Measurements from ENCODE around the gene RASL11B.

Gene RASL11B

GRCh38 chr4:52870225-52870624 is 8.1 kb downstream of the RASL11B start:
- peaks cover 40% of the 10 kb centered on the region for H3K4me1 ChIP-seq (ENCODE audit: control insufficient read depth, insufficient read depth, low read length)
- 91 to 94% methylated on average over 4 of the region's 4 CpGs for WGBS, 2 experiments
- peaks cover 17% of the 10 kb centered on the region for H3K36me3 ChIP-seq (ENCODE audit: control insufficient read depth, insufficient read depth, low read length)
- no peak overlapping the region for H3K4me3 ChIP-seq (ENCODE audit: insufficient read depth, low read depth, low read length)
- H3K27ac ChIP-seq (ENCODE audit: insufficient read depth, low read depth, low read length, poor library complexity, severe bottlenecking), result no peak overlapping the region
- H3K9me3 ChIP-seq (ENCODE audit: control insufficient read depth, low read length), result no peaks in the 10 kb centered on the region
- no peaks in the 10 kb centered on the region for H3K27me3 ChIP-seq (ENCODE audit: control insufficient read depth, insufficient read depth, low read length, poor library complexity, severe bottlenecking)

- H3K4me1 ChIP-seq (ENCODE audit: control insufficient read depth, insufficient read depth, low read length), result peaks cover 40% of the 10 kb centered on the region
- no peaks in the 10 kb centered on the region for H3K27me3 ChIP-seq (ENCODE audit: control insufficient read depth, insufficient read depth, low read length, poor library complexity, severe bottlenecking)
- H3K9me3 ChIP-seq (ENCODE audit: control insufficient read depth, low read length), result no peaks in the 10 kb centered on the region
- no peaks in the 10 kb centered on the region for H3K36me3 ChIP-seq (ENCODE audit: control insufficient read depth, insufficient read depth, low read length)
- H3K27ac ChIP-seq (ENCODE audit: insufficient read depth, low read depth, low read length, poor library complexity, severe bottlenecking), result peak overlapping the region; percentile 53
- WGBS, 2 experiments, result 18 to 40% methylated on average over 1 of the region's 1 CpG
- no peak overlapping the region for H3K4me3 ChIP-seq (ENCODE audit: insufficient read depth, low read depth, low read length)
Measured at GRCh38 chr4:52873191-52873590, 11.1 kb downstream of the RASL11B start.

- no peak overlapping the region for H3K4me3 ChIP-seq (ENCODE audit: insufficient read depth, low read depth, low read length)
Measured at GRCh38 chr4:52873861-52874343, 11.8 kb downstream of the RASL11B start.

GRCh38 chr4:52874948-52875347 is 12.8 kb downstream of the RASL11B start:
- no peaks in the 10 kb centered on the region for H3K27me3 ChIP-seq (ENCODE audit: control insufficient read depth, insufficient read depth, low read length, poor library complexity, severe bottlenecking)
- 89 to 91% methylated on average over 5 of the region's 5 CpGs for WGBS, 2 experiments

More at GRCh38 chr4:52873861-52874343, 11.8 kb downstream of the RASL11B start:
- peaks cover 41% of the 10 kb centered on the region for H3K4me1 ChIP-seq (ENCODE audit: control insufficient read depth, insufficient read depth, low read length)
- H3K27ac ChIP-seq (ENCODE audit: insufficient read depth, low read depth, low read length, poor library complexity, severe bottlenecking), result peak overlapping the region; percentile 53
- H3K9me3 ChIP-seq (ENCODE audit: control insufficient read depth, low read length), result no peaks in the 10 kb centered on the region
- no peaks in the 10 kb centered on the region for H3K27me3 ChIP-seq (ENCODE audit: control insufficient read depth, insufficient read depth, low read length, poor library complexity, severe bottlenecking)
- no peaks in the 10 kb centered on the region for H3K36me3 ChIP-seq (ENCODE audit: control insufficient read depth, insufficient read depth, low read length)
- 4 to 5% methylated on average over 10 of the region's 10 CpGs for WGBS, 2 experiments

GRCh38 chr4:52876069-52876468 is 14.0 kb downstream of the RASL11B start:
- Histone ChIP-seq H3K4me1 (ENCODE audit: control insufficient read depth, insufficient read depth, low read length) (peaks cover 36% of the 10 kb centered on the region), H3K4me3 (ENCODE audit: insufficient read depth, low read depth, low read length) (no peak overlapping the region), H3K27me3 (ENCODE audit: control insufficient read depth, insufficient read depth, low read length, poor library complexity, severe bottlenecking) (no peaks in the 10 kb centered on the region), H3K27ac (ENCODE audit: insufficient read depth, low read depth, low read length, poor library complexity, severe bottlenecking) (no peak overlapping the region), H3K9me3 (ENCODE audit: control insufficient read depth, low read length) (no peaks in the 10 kb centered on the region), H3K36me3 (ENCODE audit: control insufficient read depth, insufficient read depth, low read length) (no peaks in the 10 kb centered on the region)
- 95 to 98% methylated on average over 4 of the region's 4 CpGs for WGBS, 2 experiments

More at GRCh38 chr4:52874948-52875347, 12.8 kb downstream of the RASL11B start:
- Histone ChIP-seq H3K27ac (ENCODE audit: insufficient read depth, low read depth, low read length, poor library complexity, severe bottlenecking) (no peak overlapping the region), H3K9me3 (ENCODE audit: control insufficient read depth, low read length) (no peaks in the 10 kb centered on the region), H3K4me3 (ENCODE audit: insufficient read depth, low read depth, low read length) (no peak overlapping the region), H3K4me1 (ENCODE audit: control insufficient read depth, insufficient read depth, low read length) (peaks cover 36% of the 10 kb centered on the region), H3K36me3 (ENCODE audit: control insufficient read depth, insufficient read depth, low read length) (no peaks in the 10 kb centered on the region)

- Histone ChIP-seq H3K9me3 (ENCODE audit: control insufficient read depth, low read length) (no peaks in the 10 kb centered on the region), H3K27ac (ENCODE audit: insufficient read depth, low read depth, low read length, poor library complexity, severe bottlenecking) (no peak overlapping the region), H3K4me1 (ENCODE audit: control insufficient read depth, insufficient read depth, low read length) (peaks cover 36% of the 10 kb centered on the region), H3K36me3 (ENCODE audit: control insufficient read depth, insufficient read depth, low read length) (no peaks in the 10 kb centered on the region), H3K27me3 (ENCODE audit: control insufficient read depth, insufficient read depth, low read length, poor library complexity, severe bottlenecking) (no peaks in the 10 kb centered on the region), H3K4me3 (ENCODE audit: insufficient read depth, low read depth, low read length) (no peak overlapping the region)
- 94 to 96% methylated on average over 2 of the region's 2 CpGs for WGBS, 2 experiments
Measured at GRCh38 chr4:52877036-52877435, 14.9 kb downstream of the RASL11B start.

GRCh38 chr4:52877694-52878093 is 15.6 kb downstream of the RASL11B start:
- WGBS, 2 experiments, result 47 to 52% methylated on average over 6 of the region's 6 CpGs
- Histone ChIP-seq H3K9me3 (ENCODE audit: control insufficient read depth, low read length) (no peaks in the 10 kb centered on the region), H3K4me3 (ENCODE audit: insufficient read depth, low read depth, low read length) (no peak overlapping the region), H3K27ac (ENCODE audit: insufficient read depth, low read depth, low read length, poor library complexity, severe bottlenecking) (peak overlapping the region; percentile 58), H3K4me1 (ENCODE audit: control insufficient read depth, insufficient read depth, low read length) (peaks cover 38% of the 10 kb centered on the region), H3K27me3 (ENCODE audit: control insufficient read depth, insufficient read depth, low read length, poor library complexity, severe bottlenecking) (no peaks in the 10 kb centered on the region), H3K36me3 (ENCODE audit: control insufficient read depth, insufficient read depth, low read length) (no peaks in the 10 kb centered on the region)

GRCh38 chr4:52879471-52879870 is 17.4 kb downstream of the RASL11B start:
- Histone ChIP-seq H3K9me3 (ENCODE audit: control insufficient read depth, low read length) (no peaks in the 10 kb centered on the region), H3K36me3 (ENCODE audit: control insufficient read depth, insufficient read depth, low read length) (no peaks in the 10 kb centered on the region), H3K27me3 (ENCODE audit: control insufficient read depth, insufficient read depth, low read length, poor library complexity, severe bottlenecking) (no peaks in the 10 kb centered on the region), H3K27ac (ENCODE audit: insufficient read depth, low read depth, low read length, poor library complexity, severe bottlenecking) (no peak overlapping the region), H3K4me3 (ENCODE audit: insufficient read depth, low read depth, low read length) (no peak overlapping the region), H3K4me1 (ENCODE audit: control insufficient read depth, insufficient read depth, low read length) (peaks cover 27% of the 10 kb centered on the region)
- 93 to 95% methylated on average over 3 of the region's 3 CpGs for WGBS, 2 experiments

GRCh38 chr4:52880994-52881393 is 18.9 kb downstream of the RASL11B start:
- WGBS, 2 experiments, result 100% methylated on average over 1 of the region's 1 CpG
- H3K9me3 ChIP-seq (ENCODE audit: control insufficient read depth, low read length), result no peaks in the 10 kb centered on the region
- no peak overlapping the region for H3K4me3 ChIP-seq (ENCODE audit: insufficient read depth, low read depth, low read length)
- H3K27ac ChIP-seq (ENCODE audit: insufficient read depth, low read depth, low read length, poor library complexity, severe bottlenecking), result no peak overlapping the region
- H3K36me3 ChIP-seq (ENCODE audit: control insufficient read depth, insufficient read depth, low read length), result no peaks in the 10 kb centered on the region
- peaks cover 25% of the 10 kb centered on the region for H3K4me1 ChIP-seq (ENCODE audit: control insufficient read depth, insufficient read depth, low read length)
- H3K27me3 ChIP-seq (ENCODE audit: control insufficient read depth, insufficient read depth, low read length, poor library complexity, severe bottlenecking), result no peaks in the 10 kb centered on the region

- H3K27ac ChIP-seq (ENCODE audit: insufficient read depth, low read depth, low read length, poor library complexity, severe bottlenecking), result peak overlapping the region; percentile 31
- H3K9me3 ChIP-seq (ENCODE audit: control insufficient read depth, low read length), result no peaks in the 10 kb centered on the region
- peaks cover 14% of the 10 kb centered on the region for H3K4me1 ChIP-seq (ENCODE audit: control insufficient read depth, insufficient read depth, low read length)
- H3K4me3 ChIP-seq (ENCODE audit: insufficient read depth, low read depth, low read length), result no peak overlapping the region
- H3K27me3 ChIP-seq (ENCODE audit: control insufficient read depth, insufficient read depth, low read length, poor library complexity, severe bottlenecking), result no peaks in the 10 kb centered on the region
- H3K36me3 ChIP-seq (ENCODE audit: control insufficient read depth, insufficient read depth, low read length), result no peaks in the 10 kb centered on the region
- 22 to 25% methylated on average over 4 of the region's 4 CpGs for WGBS, 2 experiments
Measured at GRCh38 chr4:52883183-52883621, 21.1 kb downstream of the RASL11B start.

Measured in ectodermal cell (in vitro differentiated cells).